GM21423 (cell line): ENCODE results near the gene CILP2.

Source experiments
- ATAC-seq: cut with Tn5 transposase; IDR thresholded peaks from one replicate; pipeline ENCODE4 v1.9.1; 2021; ENCODE audit warnings: mild to moderate bottlenecking, moderate library complexity; ENCODE audit not compliant: unreplicated experiment

CILP2 gene

GRCh38 chr19:19529783-19530422, 8.2 kb upstream of the CILP2 start:
- no peak for ATAC-seq

- no peak for ATAC-seq
Measured at GRCh38 chr19:19530423-19530804, 7.7 kb upstream of the CILP2 start.

DNA sequence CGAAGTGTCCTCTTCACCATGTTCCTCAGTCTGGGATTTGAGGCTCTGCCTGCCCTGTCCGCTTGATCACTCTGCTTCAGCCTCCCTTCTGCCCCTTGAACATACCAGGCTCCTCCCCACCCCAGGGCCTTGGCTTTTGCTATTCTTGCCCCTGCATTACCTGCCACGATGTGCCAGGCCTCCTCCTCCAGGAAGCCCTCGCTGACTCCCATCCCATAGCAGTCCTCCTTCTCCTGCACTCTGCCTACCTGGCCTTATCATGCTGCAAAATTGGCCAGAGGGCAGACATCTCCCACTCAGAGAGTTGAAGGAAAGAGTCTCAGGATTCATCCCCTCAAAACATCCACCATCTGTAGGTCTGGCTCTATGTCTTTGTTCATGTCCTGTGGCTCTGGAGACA, 7.2 kb upstream of the CILP2 start:
- ATAC-seq = no peak

- ATAC-seq = no peak
Measured at GRCh38 chr19:19531951-19532805, 5.9 kb upstream of the CILP2 start.

DNA sequence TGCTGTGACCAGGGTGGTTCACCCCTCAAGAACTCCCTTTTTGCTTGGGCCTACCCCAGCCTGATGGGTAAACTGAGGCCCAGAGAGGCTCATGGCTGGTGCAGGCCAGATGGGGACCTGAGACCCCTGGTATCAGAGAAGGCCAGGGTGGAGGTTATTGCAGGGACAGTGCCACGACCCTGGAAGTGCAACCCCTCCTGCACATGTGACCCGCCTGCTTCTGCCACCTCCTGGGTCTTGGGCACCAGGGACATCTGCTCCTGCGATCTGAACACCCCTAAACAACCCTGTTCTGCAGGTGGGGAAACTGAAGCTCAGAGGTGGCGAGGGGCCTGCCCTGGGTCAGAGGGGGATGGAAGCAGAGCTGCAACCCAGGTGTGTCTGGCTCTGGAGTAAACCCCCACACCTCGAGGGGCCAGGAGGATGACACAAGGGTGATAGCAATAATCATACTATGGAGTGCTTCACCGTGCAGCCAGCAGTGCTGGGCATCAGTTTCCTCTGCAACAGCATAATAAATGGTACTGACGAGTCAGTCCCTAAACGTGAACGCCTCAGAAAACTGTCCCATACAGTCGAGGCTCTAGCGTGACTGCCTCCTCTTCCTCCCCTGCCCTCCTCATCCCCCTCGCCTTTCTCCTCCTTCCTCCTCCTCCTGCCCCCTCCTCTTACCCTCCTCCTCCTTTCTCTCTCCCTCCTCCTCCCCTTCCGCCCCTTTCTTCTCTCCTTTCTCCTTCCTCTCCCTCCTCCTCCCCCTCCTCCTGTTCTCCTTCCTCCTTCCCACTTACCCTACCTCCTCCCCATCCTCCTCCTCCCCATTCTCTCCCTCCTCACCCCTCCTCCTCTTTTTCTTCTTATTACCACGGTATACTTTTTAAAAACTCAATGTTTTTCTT, 5.0 kb upstream of the CILP2 start:
- ATAC-seq = no peak

GRCh38 chr19:19533841-19534240, 4.2 kb upstream of the CILP2 start:
- ATAC-seq = no peak

DNA sequence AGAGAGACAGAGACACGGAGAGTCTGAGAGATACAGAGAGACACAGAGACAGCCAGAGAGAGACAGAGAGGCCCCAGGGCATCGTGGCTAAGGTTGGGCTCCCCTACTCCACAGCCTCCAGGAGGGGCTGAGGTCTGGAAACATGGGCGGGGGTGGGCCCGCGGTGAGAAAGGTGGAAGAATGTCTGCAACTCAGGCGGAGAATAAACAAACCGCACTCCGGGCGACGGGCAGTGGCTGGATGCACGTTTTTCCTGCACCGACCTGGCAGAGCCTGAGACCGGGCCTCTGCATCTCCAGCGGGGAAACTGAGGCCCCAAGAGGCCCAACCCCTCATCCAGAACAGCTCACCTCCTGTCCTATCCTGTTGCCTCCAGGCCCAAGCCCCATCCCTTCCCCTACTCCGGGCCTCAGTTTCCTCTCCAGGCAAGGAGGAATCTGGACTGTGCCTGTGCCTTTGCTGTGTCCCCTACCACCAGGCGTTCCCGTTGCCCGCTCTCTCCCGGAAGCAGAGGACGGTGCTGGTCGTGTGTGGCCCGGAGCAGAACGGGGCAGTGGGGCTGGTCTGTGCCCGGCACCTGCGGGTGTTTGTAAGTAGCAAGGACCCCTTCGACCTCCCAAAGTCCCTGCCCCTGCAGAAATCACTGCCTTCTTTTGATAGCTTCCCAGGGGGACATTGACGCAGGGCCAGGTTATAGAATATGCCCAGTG, 3.4 kb upstream of the CILP2 start:
- ATAC-seq = no peak

- ATAC-seq = no peak
Measured at GRCh38 chr19:19535311-19536191, 2.5 kb upstream of the CILP2 start.

DNA sequence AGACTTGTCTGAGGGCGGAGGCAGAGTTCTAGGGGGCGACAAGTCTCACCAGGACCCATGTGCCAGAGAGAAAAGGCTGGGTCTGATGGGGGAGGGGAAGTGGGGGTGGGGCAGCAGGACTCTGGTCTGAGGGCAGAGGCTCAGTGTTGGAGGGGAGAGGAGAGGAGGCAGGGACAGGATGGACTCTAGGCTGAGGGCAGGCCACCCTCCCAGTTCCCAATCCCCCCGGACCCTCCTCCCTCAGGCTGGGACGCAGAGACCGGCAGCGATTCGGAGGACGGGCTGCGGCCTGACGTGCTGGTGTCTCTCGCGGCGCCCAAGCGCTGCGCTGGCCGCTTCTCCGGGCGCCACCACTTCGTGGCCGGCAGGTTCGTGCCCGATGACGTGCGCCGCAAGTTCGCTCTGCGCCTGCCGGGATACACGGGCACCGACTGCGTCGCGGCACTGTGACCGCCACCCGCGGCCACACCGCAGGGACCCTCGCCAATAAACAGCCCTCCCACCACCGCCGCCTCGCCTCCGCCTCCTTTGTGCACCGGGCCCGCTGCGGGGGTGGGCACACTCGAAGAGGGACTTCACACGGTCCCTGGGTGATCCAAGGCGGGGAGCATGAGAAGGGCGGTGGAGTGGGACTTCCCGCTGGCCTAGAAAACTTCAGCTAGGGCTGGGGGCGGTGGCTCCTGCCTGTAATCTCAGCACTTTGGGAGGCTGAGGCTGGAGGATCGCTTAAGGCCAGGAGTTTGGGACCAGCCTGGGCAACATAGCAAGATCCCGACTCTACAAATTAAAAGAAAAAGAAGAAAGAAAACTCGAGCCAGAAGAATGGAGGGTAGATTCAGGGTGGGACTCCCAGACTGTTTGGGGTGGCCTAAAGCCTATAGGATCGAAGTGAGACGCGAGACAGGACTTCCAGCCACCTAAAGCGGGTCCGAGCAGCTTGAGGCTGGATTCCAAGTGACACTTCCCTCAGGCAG, 703 bp upstream of the CILP2 start:
- ATAC-seq = no peak

- ATAC-seq = no peak
Measured at GRCh38 chr19:19538785-19539166, 711 bp downstream of the CILP2 start.

- no peak for ATAC-seq
Measured at GRCh38 chr19:19539698-19540063, 1.6 kb downstream of the CILP2 start.

DNA sequence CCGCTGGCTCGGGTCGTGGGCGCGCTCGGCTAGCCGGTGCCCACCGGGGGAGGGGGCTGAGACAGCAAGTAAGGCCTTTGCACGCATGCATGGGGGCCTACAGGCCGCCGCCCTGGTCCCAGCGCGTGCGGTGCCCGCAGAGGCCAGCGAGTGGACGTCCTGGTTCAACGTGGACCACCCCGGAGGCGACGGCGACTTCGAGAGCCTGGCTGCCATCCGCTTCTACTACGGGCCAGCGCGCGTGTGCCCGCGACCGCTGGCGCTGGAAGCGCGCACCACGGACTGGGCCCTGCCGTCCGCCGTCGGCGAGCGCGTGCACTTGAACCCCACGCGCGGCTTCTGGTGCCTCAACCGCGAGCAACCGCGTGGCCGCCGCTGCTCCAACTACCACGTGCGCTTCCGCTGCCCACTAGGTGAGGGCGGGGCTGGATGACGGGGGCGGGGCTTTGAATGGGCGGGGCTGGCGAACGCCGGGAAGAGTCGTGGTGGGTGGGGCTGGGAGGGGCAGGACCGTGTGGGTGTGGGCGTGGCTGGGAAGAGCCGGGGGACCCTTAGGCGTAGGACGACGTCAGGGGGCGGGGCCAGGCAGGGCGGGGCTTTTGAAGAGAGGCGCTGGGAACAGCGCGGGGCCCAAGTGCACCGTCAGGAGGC, 2.1 kb downstream of the CILP2 start:
- ATAC-seq = no peak

- ATAC-seq = no peak
Measured at GRCh38 chr19:19540715-19541515, 2.9 kb downstream of the CILP2 start.

- ATAC-seq = no peak
Measured at GRCh38 chr19:19541616-19542015, 3.6 kb downstream of the CILP2 start.

GRCh38 chr19:19542507-19542906, 4.4 kb downstream of the CILP2 start:
- no peak for ATAC-seq

DNA sequence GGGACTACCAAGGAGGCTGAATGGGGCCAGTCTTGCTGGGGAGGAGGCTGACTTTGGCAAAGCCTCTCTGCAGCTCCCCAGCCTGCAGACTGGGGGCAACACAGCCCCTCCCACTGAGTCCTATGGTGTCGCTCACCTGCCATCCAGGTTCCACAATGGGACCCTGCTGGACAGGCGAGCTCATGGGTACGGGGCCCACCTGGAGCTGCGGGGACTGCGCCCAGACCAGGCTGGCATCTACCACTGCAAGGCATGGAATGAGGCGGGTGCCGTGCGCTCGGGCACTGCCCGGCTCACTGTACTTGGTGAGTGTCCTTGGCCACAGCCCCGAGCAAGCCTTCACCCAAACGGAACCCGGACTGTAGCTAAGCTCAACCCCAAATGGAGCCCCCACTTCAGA, 5.0 kb downstream of the CILP2 start:
- no peak for ATAC-seq

DNA sequence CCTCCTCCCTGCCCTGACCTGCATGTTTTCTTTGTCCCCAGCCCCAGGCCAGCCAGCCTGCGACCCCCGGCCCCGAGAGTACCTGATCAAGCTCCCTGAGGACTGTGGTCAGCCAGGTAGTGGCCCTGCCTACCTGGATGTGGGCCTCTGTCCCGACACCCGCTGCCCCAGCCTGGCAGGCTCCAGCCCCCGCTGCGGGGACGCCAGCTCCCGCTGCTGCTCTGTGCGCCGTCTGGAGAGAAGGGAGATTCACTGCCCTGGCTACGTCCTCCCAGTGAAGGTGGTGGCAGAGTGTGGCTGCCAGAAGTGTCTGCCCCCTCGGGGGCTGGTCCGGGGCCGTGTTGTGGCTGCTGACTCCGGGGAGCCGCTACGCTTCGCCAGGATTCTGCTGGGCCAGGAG, 5.6 kb downstream of the CILP2 start:
- ATAC-seq = no peak
